ENCODE measurements around the gene IMPA2.
A peak's percentile ranks its signal among the peaks of the same experiment; 100 is the strongest.
"Not testable (repeated sequence)": the region's sequence is repeated elsewhere in the genome, so short reads cannot be mapped to it uniquely, and the experiment has no call there.

The IMPA2 gene

GRCh38 chr18:12053289-12053688, 72.0 kb downstream of the IMPA2 start:
- DNase-seq = no peak

- DNase-seq = no peak
Measured at GRCh38 chr18:12056034-12056883, 75.0 kb downstream of the IMPA2 start.

GRCh38 chr18:12056884-12057402, 75.6 kb downstream of the IMPA2 start:
- DNase-seq = no peak

GRCh38 chr18:12057419-12058039, 76.2 kb downstream of the IMPA2 start:
- no peak for DNase-seq

GRCh38 chr18:12059334-12060181, 78.3 kb downstream of the IMPA2 start:
- DNase-seq = no peak

GRCh38 chr18:12060182-12060870, 79.0 kb downstream of the IMPA2 start:
- no peak for DNase-seq

GRCh38 chr18:12061685-12062084, 80.4 kb downstream of the IMPA2 start:
- no peak for DNase-seq

GRCh38 chr18:12062974-12063373, 81.7 kb downstream of the IMPA2 start:
- DNase-seq = no peak

GRCh38 chr18:12064086-12064763, 82.9 kb downstream of the IMPA2 start:
- DNase-seq = no peak

- no peak for DNase-seq
Measured at GRCh38 chr18:12065397-12065796, 84.1 kb downstream of the IMPA2 start.

GRCh38 chr18:12066910-12067511, 85.7 kb downstream of the IMPA2 start:
- DNase-seq = no peak

- no peak for DNase-seq
Measured at GRCh38 chr18:12067671-12068070, 86.4 kb downstream of the IMPA2 start.

- DNase-seq = not testable (repeated sequence)
Measured at GRCh38 chr18:12068316-12068949, 87.1 kb downstream of the IMPA2 start.

GRCh38 chr18:12068950-12069320, 87.6 kb downstream of the IMPA2 start:
- no peak for DNase-seq

- not testable (repeated sequence) for DNase-seq
Measured at GRCh38 chr18:12071066-12071465, 89.8 kb downstream of the IMPA2 start.

- no peak for DNase-seq
Measured at GRCh38 chr18:12072996-12073395, 91.7 kb downstream of the IMPA2 start.

- DNase-seq = no peak
Measured at GRCh38 chr18:12074736-12075135, 93.4 kb downstream of the IMPA2 start.

GRCh38 chr18:12076424-12077140, 95.3 kb downstream of the IMPA2 start:
- peak in 1 of 2 experiments; percentile 26 for DNase-seq

- not testable (repeated sequence) for DNase-seq
Measured at GRCh38 chr18:12077994-12078393, 96.7 kb downstream of the IMPA2 start.

GRCh38 chr18:12079491-12080237, 98.4 kb downstream of the IMPA2 start:
- DNase-seq = no peak

All from NCI-H1930 (cell line).